ENCODE results near the gene CCDC50.

CCDC50 gene

DNA sequence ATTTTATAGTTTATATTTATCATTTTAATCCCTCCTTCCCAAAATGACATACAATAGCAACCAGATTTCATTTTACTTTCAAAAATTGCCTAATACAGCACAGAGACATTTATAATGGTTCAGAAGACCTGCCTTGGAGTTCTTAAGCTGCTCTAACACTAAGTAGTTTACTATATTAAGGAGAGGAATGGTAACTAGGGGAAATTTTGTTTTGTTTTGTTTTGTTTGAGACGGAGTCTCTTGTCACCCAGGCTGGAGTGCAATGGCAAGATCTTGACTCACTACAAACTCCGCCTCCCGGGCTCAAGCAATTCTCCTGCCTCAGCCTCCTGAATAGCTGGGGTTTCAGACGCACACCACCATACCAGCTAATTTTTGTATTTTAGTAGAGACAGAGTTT is 22.8 kb upstream of the CCDC50 start:
- no peak overlapping the region for H3K4me3 ChIP-seq (ENCODE audit: low read length)
- H3K9me2 ChIP-seq (replicated peaks; ENCODE audit: control insufficient read depth, low read length) = no peaks in the 10 kb centered on the region
- H3K4me2 ChIP-seq (ENCODE audit: low read length) = no peak overlapping the region
- no peaks in the 10 kb centered on the region for H3K9me3 ChIP-seq (ENCODE audit: control insufficient read depth, insufficient read depth, low read length)
- H3K27ac ChIP-seq (ENCODE audit: low read depth, low read length) = no peak overlapping the region
- no peaks in the 10 kb centered on the region for H3F3A ChIP-seq (ENCODE audit: control insufficient read depth, insufficient read depth)
- no peaks in the 10 kb centered on the region for H4K20me1 ChIP-seq (ENCODE audit: control insufficient read depth, insufficient read depth, low read depth, low read length)
- no peaks in the 10 kb centered on the region for H3K36me3 ChIP-seq (ENCODE audit: control insufficient read depth, low read length)
- H3K27me3 ChIP-seq (ENCODE audit: control insufficient read depth, low read length) = no peaks in the 10 kb centered on the region
- no peaks in the 10 kb centered on the region for H3K4me1 ChIP-seq (ENCODE audit: control insufficient read depth, low read length)
- no peak for TF ChIP-seq EZH2phosphoT487 (IDR thresholded peaks at IDR 0.05; ENCODE audit: borderline replicate concordance, low read length)
- TF ChIP-seq, protein P1, sequence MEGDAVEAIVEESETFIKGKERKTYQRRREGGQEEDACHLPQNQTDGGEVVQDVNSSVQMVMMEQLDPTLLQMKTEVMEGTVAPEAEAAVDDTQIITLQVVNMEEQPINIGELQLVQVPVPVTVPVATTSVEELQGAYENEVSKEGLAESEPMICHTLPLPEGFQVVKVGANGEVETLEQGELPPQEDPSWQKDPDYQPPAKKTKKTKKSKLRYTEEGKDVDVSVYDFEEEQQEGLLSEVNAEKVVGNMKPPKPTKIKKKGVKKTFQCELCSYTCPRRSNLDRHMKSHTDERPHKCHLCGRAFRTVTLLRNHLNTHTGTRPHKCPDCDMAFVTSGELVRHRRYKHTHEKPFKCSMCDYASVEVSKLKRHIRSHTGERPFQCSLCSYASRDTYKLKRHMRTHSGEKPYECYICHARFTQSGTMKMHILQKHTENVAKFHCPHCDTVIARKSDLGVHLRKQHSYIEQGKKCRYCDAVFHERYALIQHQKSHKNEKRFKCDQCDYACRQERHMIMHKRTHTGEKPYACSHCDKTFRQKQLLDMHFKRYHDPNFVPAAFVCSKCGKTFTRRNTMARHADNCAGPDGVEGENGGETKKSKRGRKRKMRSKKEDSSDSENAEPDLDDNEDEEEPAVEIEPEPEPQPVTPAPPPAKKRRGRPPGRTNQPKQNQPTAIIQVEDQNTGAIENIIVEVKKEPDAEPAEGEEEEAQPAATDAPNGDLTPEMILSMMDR (IDR thresholded peaks at IDR 0.05; ENCODE audit: low read depth, low read length, poor library complexity, severe bottlenecking) = no peak
- no peaks in the 10 kb centered on the region for H3K79me2 ChIP-seq (ENCODE audit: control insufficient read depth, low read length)

DNA sequence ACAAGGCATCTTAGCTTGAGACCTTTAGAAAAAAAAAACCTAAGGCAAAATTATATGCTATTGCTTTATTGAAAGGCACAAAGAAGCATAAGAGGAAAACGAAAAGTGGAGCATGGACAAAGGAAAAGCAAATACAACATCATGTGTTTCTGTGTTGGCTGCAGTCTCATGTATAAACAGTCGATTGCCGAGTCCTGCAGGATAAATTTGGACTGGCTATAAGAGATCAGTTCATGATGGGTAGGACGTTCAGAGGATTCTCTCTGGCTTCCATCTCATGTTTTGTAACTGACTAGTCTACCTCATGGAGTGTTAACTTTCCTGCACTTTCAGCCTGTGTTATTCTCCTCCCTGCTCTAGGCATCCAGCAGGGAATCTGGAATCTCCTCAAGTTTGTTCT is 21.9 kb upstream of the CCDC50 start:
- H3F3A ChIP-seq (ENCODE audit: control insufficient read depth, insufficient read depth) = no peaks in the 10 kb centered on the region
- H3K36me3 ChIP-seq (ENCODE audit: control insufficient read depth, low read length) = no peaks in the 10 kb centered on the region
- no peak overlapping the region for H3K4me2 ChIP-seq (ENCODE audit: low read length)
- TF ChIP-seq EZH2phosphoT487 (IDR thresholded peaks at IDR 0.05; ENCODE audit: borderline replicate concordance, low read length) = no peak
- TF ChIP-seq, protein P1 (IDR thresholded peaks at IDR 0.05; ENCODE audit: low read depth, low read length, poor library complexity, severe bottlenecking) = no peak
- H3K79me2 ChIP-seq (ENCODE audit: control insufficient read depth, low read length) = no peaks in the 10 kb centered on the region
- H4K20me1 ChIP-seq (ENCODE audit: control insufficient read depth, insufficient read depth, low read depth, low read length) = no peaks in the 10 kb centered on the region
- no peak overlapping the region for H3K4me3 ChIP-seq (ENCODE audit: low read length)
- H3K4me1 ChIP-seq (ENCODE audit: control insufficient read depth, low read length) = no peaks in the 10 kb centered on the region
- H3K9me3 ChIP-seq (ENCODE audit: control insufficient read depth, insufficient read depth, low read length) = no peaks in the 10 kb centered on the region
- no peak overlapping the region for H3K27ac ChIP-seq (ENCODE audit: low read depth, low read length)
- no peaks in the 10 kb centered on the region for H3K9me2 ChIP-seq (replicated peaks; ENCODE audit: control insufficient read depth, low read length)
- no peaks in the 10 kb centered on the region for H3K27me3 ChIP-seq (ENCODE audit: control insufficient read depth, low read length)

DNA sequence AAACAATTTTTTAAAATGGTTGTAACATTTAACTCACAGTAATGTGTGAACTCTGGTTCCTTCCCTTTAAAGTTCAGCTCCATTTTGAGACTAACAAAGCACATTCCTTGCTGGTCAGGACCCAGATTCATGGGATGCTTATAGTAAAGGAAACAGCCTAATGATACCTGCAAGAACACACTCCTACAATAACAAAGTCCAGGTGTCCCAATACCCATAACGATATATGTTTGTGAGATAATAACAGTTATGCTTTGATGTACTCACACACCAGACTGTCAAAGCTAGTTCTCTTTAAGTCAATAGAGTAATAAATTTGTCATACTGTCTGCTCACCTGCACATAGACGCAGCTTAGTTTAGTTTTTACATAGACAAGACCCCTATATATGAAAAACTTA is 15.9 kb upstream of the CCDC50 start:
- H3F3A ChIP-seq (ENCODE audit: control insufficient read depth, insufficient read depth) = no peaks in the 10 kb centered on the region
- H4K20me1 ChIP-seq (ENCODE audit: control insufficient read depth, insufficient read depth, low read depth, low read length) = no peaks in the 10 kb centered on the region
- H3K9me3 ChIP-seq (ENCODE audit: control insufficient read depth, insufficient read depth, low read length) = no peaks in the 10 kb centered on the region
- H3K36me3 ChIP-seq (ENCODE audit: control insufficient read depth, low read length) = no peaks in the 10 kb centered on the region
- H3K9me2 ChIP-seq (replicated peaks; ENCODE audit: control insufficient read depth, low read length) = no peaks in the 10 kb centered on the region
- no peaks in the 10 kb centered on the region for H3K4me1 ChIP-seq (ENCODE audit: control insufficient read depth, low read length)
- no peaks in the 10 kb centered on the region for H3K27me3 ChIP-seq (ENCODE audit: control insufficient read depth, low read length)
- H3K27ac ChIP-seq (ENCODE audit: low read depth, low read length) = no peak overlapping the region
- H3K79me2 ChIP-seq (ENCODE audit: control insufficient read depth, low read length) = no peaks in the 10 kb centered on the region
- TF ChIP-seq, protein P1 (IDR thresholded peaks at IDR 0.05; ENCODE audit: low read depth, low read length, poor library complexity, severe bottlenecking) = no peak
- TF ChIP-seq EZH2phosphoT487 (IDR thresholded peaks at IDR 0.05; ENCODE audit: borderline replicate concordance, low read length) = no peak
- H3K4me3 ChIP-seq (ENCODE audit: low read length) = no peak overlapping the region
- H3K4me2 ChIP-seq (ENCODE audit: low read length) = no peak overlapping the region
